Endometrium (tissue), 2 donors: Measurements from ENCODE around the gene FLYWCH2.
"Not testable (repeated sequence)": the region's sequence is repeated elsewhere in the genome, so short reads cannot be mapped to it uniquely, and the experiment has no call there.

Source experiments
- FAIRE-seq: peaks from 2 replicates; lab custom pipeline; 2012; peaks lifted over from hg19 to GRCh38; lab: Jason Lieb, UNC
- donor health status: control.
- donor health status: control.

FLYWCH2 gene

GRCh38 chr16:2881783-2882649 lies 999 bp upstream of the FLYWCH2 start:
- FAIRE-seq, result no peak

- no peak for FAIRE-seq
Observed at GRCh38 chr16:2883458-2883908, 468 bp downstream of the FLYWCH2 start.

- FAIRE-seq, result no peak
Observed at GRCh38 chr16:2884041-2884451, 1.0 kb downstream of the FLYWCH2 start.

GRCh38 chr16:2894231-2894630 lies 11.2 kb downstream of the FLYWCH2 start:
- no peak for FAIRE-seq

DNA sequence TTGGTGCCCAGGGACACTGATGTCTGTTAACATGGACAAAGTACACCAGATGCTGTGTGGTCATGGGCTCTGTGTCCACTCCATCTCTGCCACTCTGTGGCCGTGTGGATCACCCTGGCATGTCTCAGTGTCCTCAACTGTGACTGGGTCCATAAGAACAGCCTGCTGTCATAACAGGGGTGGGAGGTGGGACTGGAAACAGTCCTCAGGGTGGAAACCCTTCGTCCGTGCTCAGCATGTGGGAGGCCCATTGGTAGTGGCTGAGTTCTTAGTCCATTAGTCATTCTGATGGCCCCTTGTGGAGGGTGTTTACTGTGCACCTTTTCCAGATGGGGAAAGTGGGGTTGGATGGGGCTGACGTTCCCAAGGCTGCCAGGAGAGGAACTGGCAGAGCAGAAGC lies 12.8 kb downstream of the FLYWCH2 start:
- no peak for FAIRE-seq

- FAIRE-seq, result no peak
Observed at GRCh38 chr16:2896480-2897010, 13.5 kb downstream of the FLYWCH2 start.

DNA sequence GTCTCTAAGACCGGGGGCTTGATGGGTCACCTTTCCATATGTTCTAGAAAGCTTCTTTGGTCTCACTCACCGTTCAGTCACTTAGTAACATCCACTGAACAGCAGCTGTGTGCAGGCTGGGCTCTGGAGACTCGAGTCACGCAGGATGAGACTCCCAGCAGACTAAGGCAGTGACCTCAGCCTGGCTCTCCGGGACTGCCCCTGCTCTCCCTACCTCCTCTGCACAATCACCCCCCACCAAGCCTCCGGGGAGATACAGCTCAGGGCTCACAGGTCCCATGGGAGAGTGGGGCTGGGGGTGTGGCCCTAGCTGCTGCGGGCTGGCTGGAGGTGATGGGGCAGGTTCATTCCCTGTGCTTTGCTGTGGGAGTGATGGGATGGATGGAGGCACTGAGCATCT lies 14.1 kb downstream of the FLYWCH2 start:
- FAIRE-seq, result no peak

- FAIRE-seq, result no peak
Observed at GRCh38 chr16:2898831-2899563, 16.0 kb downstream of the FLYWCH2 start.

- no peak for FAIRE-seq
Observed at GRCh38 chr16:2899564-2900072, 16.6 kb downstream of the FLYWCH2 start.

- no peak for FAIRE-seq
Observed at GRCh38 chr16:2900526-2901075, 17.6 kb downstream of the FLYWCH2 start.

DNA sequence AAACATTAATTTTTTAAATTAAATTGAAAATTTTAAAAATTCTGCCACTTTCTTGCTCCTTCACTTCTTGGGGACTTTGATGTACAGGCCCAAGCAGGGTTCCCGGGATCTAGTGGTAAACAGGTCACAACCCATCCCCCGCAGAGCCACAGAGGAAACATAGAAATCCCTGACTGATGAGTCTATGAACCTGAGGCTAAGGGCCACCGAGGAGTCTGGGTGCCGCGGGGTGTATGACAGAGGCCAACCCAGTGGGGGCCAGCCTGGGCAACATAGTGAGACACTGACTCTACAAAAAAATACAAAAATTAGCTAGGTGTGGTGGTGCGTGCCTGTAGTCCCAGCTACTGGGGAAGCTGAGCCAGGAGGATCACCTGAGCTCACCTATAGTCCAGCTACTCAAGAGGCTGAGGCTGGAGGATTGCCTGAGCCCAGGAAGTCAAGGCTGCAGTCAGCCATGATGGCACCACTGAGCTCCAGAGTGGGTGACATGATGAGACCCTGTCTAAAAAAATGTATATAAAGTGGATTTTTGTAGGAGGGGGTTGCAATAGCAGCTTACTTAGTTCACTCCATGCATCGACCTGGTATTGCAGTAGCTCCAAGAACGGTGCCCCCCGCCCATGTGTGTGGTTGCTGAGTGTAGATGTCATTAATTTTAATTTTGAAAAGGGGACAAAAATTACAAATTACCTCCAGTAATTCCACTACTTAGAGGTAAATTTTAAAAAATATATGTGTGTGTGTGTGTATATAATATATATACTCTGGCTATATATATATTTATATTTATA lies 19.5 kb downstream of the FLYWCH2 start:
- FAIRE-seq, result peak; percentile 15

- FAIRE-seq, result no peak
Observed at GRCh38 chr16:2904100-2904921, 21.3 kb downstream of the FLYWCH2 start.

DNA sequence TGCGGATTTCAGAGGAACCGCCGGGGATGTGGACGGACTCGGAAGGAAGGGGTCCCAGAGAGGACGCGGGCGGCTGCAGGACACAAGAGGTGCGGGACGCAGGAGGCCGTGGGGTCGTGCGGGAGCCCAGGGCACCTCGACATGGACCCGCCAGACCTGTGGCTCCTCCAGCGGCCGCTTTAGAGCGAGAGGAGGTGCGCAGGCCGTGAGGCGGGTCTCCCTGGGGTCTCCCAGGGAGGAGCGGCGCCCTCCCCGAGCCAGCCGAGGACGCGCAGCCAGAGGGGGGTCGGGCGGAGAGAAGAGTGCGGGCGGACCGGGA lies 21.9 kb downstream of the FLYWCH2 start:
- no peak for FAIRE-seq

DNA sequence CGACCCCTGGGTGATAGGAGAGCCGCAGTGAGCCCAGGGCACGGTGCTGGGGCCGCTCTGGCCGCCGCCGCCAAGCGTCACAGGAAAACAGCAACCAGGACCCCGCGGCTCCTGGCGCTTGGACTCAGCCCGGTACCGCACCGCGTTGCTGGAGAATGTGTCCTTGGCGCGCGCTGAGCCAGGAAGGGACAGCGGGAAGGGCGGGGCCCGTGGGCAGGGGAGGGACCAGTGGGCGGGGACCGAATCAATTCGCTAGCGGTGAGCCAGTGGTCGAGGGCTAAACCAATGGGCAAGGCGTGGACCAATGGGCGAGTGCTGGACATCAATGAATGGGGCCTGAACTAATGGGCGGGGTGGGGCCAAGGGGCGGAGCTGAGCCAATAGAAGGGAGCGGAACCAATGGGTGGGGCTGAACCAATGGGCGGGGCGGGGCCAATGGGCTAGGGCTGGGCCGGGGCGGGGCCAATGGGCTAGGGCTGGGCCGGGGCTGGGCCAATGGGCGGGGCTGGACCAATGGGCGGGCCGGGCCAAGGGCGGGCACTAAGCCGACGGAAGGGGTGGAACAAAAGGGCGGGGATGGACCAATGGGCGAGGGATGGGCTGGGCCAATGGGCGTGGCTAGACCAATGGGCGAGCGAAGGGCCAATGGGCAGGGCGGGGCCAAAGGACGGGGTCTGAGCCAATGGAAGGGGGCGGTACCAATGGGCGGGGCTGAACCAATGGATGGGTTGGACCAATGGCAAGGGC lies 22.4 kb downstream of the FLYWCH2 start:
- no peak for FAIRE-seq

- FAIRE-seq, result peak; percentile 33
Observed at GRCh38 chr16:2905988-2906387, 23.0 kb downstream of the FLYWCH2 start.

DNA sequence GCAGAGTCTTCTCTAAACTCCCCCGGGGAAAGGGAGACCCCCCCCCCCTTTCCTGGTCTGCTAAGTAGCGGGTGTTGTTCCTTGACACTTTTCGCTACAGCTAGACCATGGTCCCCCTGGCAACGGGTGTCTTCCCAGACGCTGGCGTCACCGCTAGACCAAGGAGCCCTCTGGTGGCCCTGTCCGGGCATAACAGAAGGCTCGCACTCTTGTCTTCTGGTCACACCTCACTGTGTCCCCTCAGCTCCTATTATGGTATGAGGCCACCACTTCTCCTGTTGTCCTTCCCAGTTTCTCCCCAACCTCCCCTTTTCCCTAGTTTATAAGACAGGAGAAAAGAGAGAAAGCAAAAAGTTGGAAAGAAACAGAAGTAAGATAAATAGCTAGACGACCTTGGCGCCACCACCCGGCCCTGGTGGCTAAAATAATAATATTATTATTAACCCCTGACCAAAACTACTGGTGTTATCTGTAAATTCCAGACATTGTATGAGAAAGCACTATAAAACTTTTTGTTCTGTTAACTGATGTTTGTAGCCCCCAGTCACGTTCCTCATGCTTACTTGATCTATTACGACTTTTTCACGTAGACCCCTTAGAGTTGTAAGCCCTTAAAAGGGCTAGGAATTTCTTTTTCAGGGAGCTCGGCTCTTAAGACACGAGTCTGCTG lies 24.2 kb downstream of the FLYWCH2 start:
- not testable (repeated sequence) for FAIRE-seq

DNA sequence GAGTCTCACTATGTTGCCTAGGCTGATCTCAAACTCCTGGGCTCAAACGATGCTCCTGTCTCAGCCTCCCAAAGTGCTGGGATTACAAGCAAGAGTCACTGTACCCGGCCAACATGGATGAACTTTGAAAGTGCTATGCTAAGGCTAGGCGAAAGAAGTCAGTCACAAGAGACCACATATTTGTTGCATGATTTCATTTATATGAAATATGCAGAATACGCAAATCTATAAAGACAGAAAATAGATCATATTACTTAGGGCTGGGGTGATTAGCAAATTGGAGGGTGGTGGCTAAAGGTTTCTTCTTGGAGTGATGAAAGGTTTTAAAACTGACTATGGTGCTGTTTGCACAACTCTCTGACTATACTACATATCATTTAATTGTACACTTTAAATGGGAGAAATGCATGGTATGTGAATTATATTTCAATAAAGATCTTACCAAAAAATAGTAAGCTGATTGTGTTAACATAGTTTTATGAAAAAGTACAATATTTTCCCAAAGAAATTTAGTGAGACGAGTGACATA lies 27.5 kb downstream of the FLYWCH2 start:
- FAIRE-seq, result no peak

- FAIRE-seq, result peak; percentile 26
Observed at GRCh38 chr16:2911638-2912329, 28.8 kb downstream of the FLYWCH2 start, which contains the start of gene FLYWCH1. Gene FLYWCH1 (plus strand): TSS chr16:2911931. CDS start chr16:2929686, 17,755 bp downstream.
